ENCODE data around the gene HNRNPA1. TPM values are rescaled to one million over a fixed set of nuclear protein-coding genes. Genes with fewer than 3 reads are reported as not detected.
A peak's percentile ranks its signal among the peaks of the same experiment; 100 is the strongest.

Gene HNRNPA1
- total and polyA plus RNA-seq, 9 of the 15 experiments (the other 6 are each of a cell fraction or from before 2014, with no cell fraction given), result 1,166 to 2,703 (median 1,815) TPM

- TF ChIP-seq DEAF1 (CRISPR knock-in tag; IDR thresholded peaks at IDR 0.05) (no peak), ZBTB1 (CRISPR knock-in tag; IDR thresholded peaks at IDR 0.05; ENCODE audit: borderline replicate concordance, low read depth) (no peak), HMG20A (CRISPR knock-in tag; conservative IDR thresholded peaks at IDR 0.05) (no peak), POLR2G (IDR thresholded peaks at IDR 0.05; ENCODE audit: low read depth, low read length) (no peak), BCOR (IDR thresholded peaks at IDR 0.05) (peak; percentile 89), RBM25 (IDR thresholded peaks at IDR 0.05; ENCODE audit: low read depth, low read length, severe bottlenecking) (peak; percentile 88), KDM1A (IDR thresholded peaks at IDR 0.05) (peak; percentile 45 to 66; a peak in 2 of 4 replicates)
Measured at GRCh38 chr12:54321363-54321762, 40.8 kb downstream of the HNRNPA1 start (continued).

GRCh38 chr12:54324617-54325441, 44.3 kb downstream of the HNRNPA1 start, which contains the start of gene COPZ1:
Gene COPZ1, plus strand, starts transcription at chr12:54325131. Its CDS starts 33 bp downstream, at chr12:54325164.
- intact Hi-C loops (cut with micrococcal nuclease) (loop anchor here (1.0 to 5.0 kb wide), 5 partner anchors 18 to 105 kb away; partner anchors contain the start of gene GPR84), in situ Hi-C loops (cut with MboI) (loop anchor here (5.0 kb wide), 1 partner anchor 33 kb away; no protein-coding TSS in a partner anchor)
- DNase-seq (ENCODE audit: extremely low read depth in 1 of 4, low spot score in 3 of 4) (peak; percentile 89 to 99 (median 93)), ATAC-seq (peak; percentile 90), FAIRE-seq (peak; percentile 99)
- Histone ChIP-seq H3K9me1 (ENCODE audit: control insufficient read depth, insufficient read depth, low read length) (no peaks in the 10 kb centered on the region), H3K27me3 (ENCODE audit: control insufficient read depth in 2 of 2, insufficient read depth in 2 of 2, low read length in 2 of 2) (no peaks in the 10 kb centered on the region), H3K9ac (ENCODE audit: insufficient read depth in 1 of 2, low read depth in 2 of 2, low read length in 2 of 2) (peak within 1 kb of the TSS; percentile 88 to 99), H2AFZ (ENCODE audit: low read depth, low read length) (peak within 1 kb of the TSS; percentile 67), H3K9me3 (replicated peaks; ENCODE audit: control insufficient read depth, insufficient read depth, low read depth, low read length) (no peaks in the 10 kb centered on the region), H3K36me3 (ENCODE audit: control insufficient read depth, insufficient read depth, low read length) (peaks cover 15% of the 10 kb centered on the region), H4K20me1 (replicated peaks; ENCODE audit: control insufficient read depth, insufficient read depth, low read length) (no peaks in the 10 kb centered on the region), H3K4me1 (replicated peaks in 1 of 2; ENCODE audit: control insufficient read depth in 2 of 2, insufficient read depth in 2 of 2, low read length in 2 of 2) (peaks cover 31 to 44% of the 10 kb centered on the region in 2 experiments; a peak in 4 of 5 replicates), H3K79me2 (ENCODE audit: control insufficient read depth, insufficient read depth, low read length) (peaks cover 57% of the 10 kb centered on the region), H3K4me3 (peak within 1 kb of the TSS; percentile 70), H3K27ac (ENCODE audit: extremely low read depth, low read depth, low read length) (peak within 1 kb of the TSS; percentile 96), H3K4me2 (ENCODE audit: insufficient read depth, low read length) (peak within 1 kb of the TSS; percentile 95)
- POLR2A ChIA-PET, result interaction anchor here (0.6 to 6.7 kb wide), 14 partner anchors 9 to 114 kb away, joined by 3 to 71 read pairs (median 14); partner anchors contain the start of genes CBX5, HNRNPA1 and NFE2
- CTCF ChIA-PET (ENCODE audit: low intra/inter-chr PET ratio), result interaction anchor here (0.6 to 1.3 kb wide), 6 partner anchors 17 to 54 kb away, joined by 4 to 6 read pairs (median 4); no protein-coding TSS in a partner anchor
- no TSS peak for BruUV-seq (replicated peaks)
- under 1% methylated on average over 31 of the region's 34 CpGs for WGBS (ENCODE audit: insufficient coverage, low coverage, missing lambda C conversion rate)
- TF ChIP-seq ZNF12 (CRISPR knock-in tag; IDR thresholded peaks at IDR 0.05), result no peak
- 0 out of 2 replicates have a peak, but pooled peaks have one; percentile 51 for TF ChIP-seq ZBTB17 (CRISPR knock-in tag; IDR thresholded peaks at IDR 0.05)
- TF ChIP-seq CHD1 (IDR thresholded peaks at IDR 0.05; ENCODE audit: low read length), result peak; percentile 99
- TF ChIP-seq ZBTB11 (CRISPR knock-in tag; IDR thresholded peaks at IDR 0.05), result peak in 1 of 3 experiments; percentile 56; a peak in 1 of 6 replicates
- peak; percentile 71; the same call in 1 of the 2 replicates for TF ChIP-seq ESRRA (IDR thresholded peaks at IDR 0.05; ENCODE audit: borderline replicate concordance, low read depth)
- 0 out of 2 replicates have a peak, but pooled peaks have one; percentile 27 for TF ChIP-seq ZNF436 (CRISPR knock-in tag; IDR thresholded peaks at IDR 0.05)
- peak; percentile 63 for TF ChIP-seq PHF20 (IDR thresholded peaks at IDR 0.05; ENCODE audit: partially characterized antibody)

All from K562 (cell line).